Dermis blood vessel endothelial cell (primary cell): ENCODE data around the gene OPN4. TPM values are rescaled to one million over a fixed set of nuclear protein-coding genes. Genes with fewer than 3 reads are reported as not detected.
A peak's percentile ranks its signal among the peaks of the same experiment; 100 is the strongest.

Source experiments
- DNase-seq: peaks from one replicate; pipeline ENCODE4 v3.0.0; 2010
- total RNA-seq: library from RNA; depleted of rRNA; stranded (reverse); fragments of >200 nt; gene quantifications from 2 replicates; pipeline ENCODE4 v1.2.3, GENCODE V29; 2014

The OPN4 gene
- total RNA-seq, 1 donor from 2014 or later, result not detected

- DNase-seq, result no peak
Measured at GRCh38 chr10:86703176-86703575, 48.8 kb downstream of the OPN4 start.

- DNase-seq, result no peak
Measured at GRCh38 chr10:86705139-86705538, 50.8 kb downstream of the OPN4 start.

GRCh38 chr10:86705905-86706304 lies 51.6 kb downstream of the OPN4 start:
- DNase-seq, result no peak

GRCh38 chr10:86706401-86706841 lies 52.1 kb downstream of the OPN4 start:
- no peak for DNase-seq

- no peak for DNase-seq
Measured at GRCh38 chr10:86706977-86707376, 52.6 kb downstream of the OPN4 start.

GRCh38 chr10:86707505-86707904 lies 53.2 kb downstream of the OPN4 start:
- no peak for DNase-seq

GRCh38 chr10:86708068-86708782 lies 53.9 kb downstream of the OPN4 start:
- DNase-seq, result no peak

- DNase-seq, result no peak
Measured at GRCh38 chr10:86708783-86709380, 54.5 kb downstream of the OPN4 start.

- DNase-seq, result no peak
Measured at GRCh38 chr10:86709396-86710185, 55.2 kb downstream of the OPN4 start.

- DNase-seq, result peak; percentile 46
Measured at GRCh38 chr10:86710987-86711512, 56.7 kb downstream of the OPN4 start.

GRCh38 chr10:86711513-86712316 lies 57.4 kb downstream of the OPN4 start:
- DNase-seq, result no peak

GRCh38 chr10:86712317-86712707 lies 58.0 kb downstream of the OPN4 start:
- DNase-seq, result no peak

GRCh38 chr10:86715156-86715795 lies 60.9 kb downstream of the OPN4 start:
- no peak for DNase-seq

- no peak for DNase-seq
Measured at GRCh38 chr10:86715836-86716235, 61.5 kb downstream of the OPN4 start.

Other genes starting within 250 kb of the OPN4 start
- gene WAPL, start 132.8 kb upstream of the OPN4 start, total RNA-seq, result 46.5 and 62.3 TPM in 2 replicates
- not detected in 2 replicates for gene LDB3, start 14.0 kb downstream of the OPN4 start, total RNA-seq
- gene BMPR1A, start 102.1 kb downstream of the OPN4 start, total RNA-seq, result 0.23 and 0.51 TPM in 2 replicates